GM20000 (cell line): ENCODE measurements around the gene GCC2.
"Not testable (repeated sequence)": the region's sequence is repeated elsewhere in the genome, so short reads cannot be mapped to it uniquely, and the experiment has no call there.

Experiments
- DNase-seq: peaks from one replicate; pipeline ENCODE4 v3.0.0; 2012; ENCODE audit warnings: low spot score
- TF ChIP-seq, protein P1 (sequence below): IDR thresholded peaks from 2 replicates; pipeline ENCODE4 v1.5.1; 2012; ENCODE audit warnings: mild to moderate bottlenecking, control low read depth; ENCODE audit errors: extremely low read depth, missing control alignments

Gene GCC2

GRCh38 chr2:108423502-108424251 lies 25.3 kb upstream of the GCC2 start:
- TF ChIP-seq, protein P1, sequence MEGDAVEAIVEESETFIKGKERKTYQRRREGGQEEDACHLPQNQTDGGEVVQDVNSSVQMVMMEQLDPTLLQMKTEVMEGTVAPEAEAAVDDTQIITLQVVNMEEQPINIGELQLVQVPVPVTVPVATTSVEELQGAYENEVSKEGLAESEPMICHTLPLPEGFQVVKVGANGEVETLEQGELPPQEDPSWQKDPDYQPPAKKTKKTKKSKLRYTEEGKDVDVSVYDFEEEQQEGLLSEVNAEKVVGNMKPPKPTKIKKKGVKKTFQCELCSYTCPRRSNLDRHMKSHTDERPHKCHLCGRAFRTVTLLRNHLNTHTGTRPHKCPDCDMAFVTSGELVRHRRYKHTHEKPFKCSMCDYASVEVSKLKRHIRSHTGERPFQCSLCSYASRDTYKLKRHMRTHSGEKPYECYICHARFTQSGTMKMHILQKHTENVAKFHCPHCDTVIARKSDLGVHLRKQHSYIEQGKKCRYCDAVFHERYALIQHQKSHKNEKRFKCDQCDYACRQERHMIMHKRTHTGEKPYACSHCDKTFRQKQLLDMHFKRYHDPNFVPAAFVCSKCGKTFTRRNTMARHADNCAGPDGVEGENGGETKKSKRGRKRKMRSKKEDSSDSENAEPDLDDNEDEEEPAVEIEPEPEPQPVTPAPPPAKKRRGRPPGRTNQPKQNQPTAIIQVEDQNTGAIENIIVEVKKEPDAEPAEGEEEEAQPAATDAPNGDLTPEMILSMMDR: no peak
- no peak for DNase-seq

GRCh38 chr2:108428286-108429009 lies 20.6 kb upstream of the GCC2 start:
- DNase-seq: no peak
- TF ChIP-seq, protein P1: no peak

DNA sequence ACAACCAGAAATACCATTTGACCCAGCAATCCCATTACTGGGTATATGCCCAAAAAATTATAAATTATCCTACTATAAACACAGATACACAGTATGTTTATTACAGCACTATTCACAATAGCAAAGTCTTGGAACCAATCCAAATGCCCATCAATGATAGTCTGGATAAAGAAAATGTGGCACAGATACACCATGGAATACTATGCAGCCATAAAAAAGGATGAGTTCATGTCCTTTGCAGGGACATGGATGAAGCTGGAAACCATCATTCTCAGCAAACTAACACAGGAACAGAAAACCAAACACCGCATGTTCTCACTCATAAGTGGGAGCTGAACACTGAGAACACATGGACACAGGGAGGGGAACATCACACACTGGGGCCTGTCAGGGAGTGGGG lies 13.4 kb upstream of the GCC2 start:
- not testable (repeated sequence) for DNase-seq

- DNase-seq: no peak
- TF ChIP-seq, protein P1: no peak
Observed at GRCh38 chr2:108436976-108437375, 12.0 kb upstream of the GCC2 start.

GRCh38 chr2:108441712-108442111 lies 7.3 kb upstream of the GCC2 start:
- no peak for DNase-seq
- TF ChIP-seq, protein P1: no peak

DNA sequence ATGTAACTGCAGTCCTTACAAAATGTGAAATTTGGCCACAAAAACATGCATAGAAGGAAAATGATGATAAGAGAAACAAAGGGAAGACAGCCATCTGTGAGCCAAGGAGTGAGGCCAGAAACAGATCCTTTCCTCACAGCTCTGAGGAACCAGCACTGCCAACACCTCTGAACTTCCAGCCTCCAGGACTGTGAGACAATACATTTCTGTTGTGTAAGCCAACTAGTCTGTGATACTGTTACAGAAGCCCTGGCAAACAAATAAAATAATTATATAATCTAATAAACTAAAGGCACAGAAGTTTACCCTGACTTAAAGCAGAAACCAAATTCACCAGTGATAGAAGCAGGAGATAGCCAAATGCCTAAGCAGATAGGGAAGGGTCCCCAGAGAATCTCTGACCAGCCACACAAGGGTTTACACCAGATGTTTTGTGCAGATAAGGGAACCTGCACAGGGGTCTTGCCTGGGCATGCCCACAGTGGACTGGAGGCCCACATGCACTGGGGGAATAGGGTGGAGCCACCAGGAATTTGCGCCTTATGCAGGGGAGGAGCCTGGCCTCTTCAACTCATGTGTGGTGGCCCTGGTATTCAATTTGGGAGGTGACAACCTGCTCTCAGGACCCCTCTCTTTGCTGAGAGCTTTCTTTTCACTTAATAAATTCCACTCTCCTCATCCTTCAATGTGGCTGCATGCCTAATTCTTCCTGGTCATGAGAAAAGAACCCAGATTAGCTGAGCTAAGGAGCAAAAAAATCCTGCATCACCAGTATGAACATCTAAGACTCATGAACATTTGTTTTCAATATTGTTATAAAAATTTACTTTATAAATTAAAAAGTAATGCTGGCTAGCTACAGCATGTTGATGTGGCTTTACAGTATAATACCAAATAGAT lies 3.8 kb upstream of the GCC2 start:
- TF ChIP-seq, protein P1: no peak

GRCh38 chr2:108446703-108447102 lies 2.3 kb upstream of the GCC2 start:
- DNase-seq: no peak
- TF ChIP-seq, protein P1: no peak

More for the DNA sequence above, 3.8 kb upstream of the GCC2 start:
- DNase-seq: no peak
